UCSD-AML1 (cell line): ENCODE results near the gene PSME2.
"Not testable (repeated sequence)": the region's sequence is repeated elsewhere in the genome, so short reads cannot be mapped to it uniquely, and the experiment has no call there.

Experiments used
- DNase-seq: peaks from one replicate; lab custom pipeline; 2025; ENCODE audit not compliant: unreplicated experiment; lab: John Stamatoyannopoulos, UW

PSME2 gene

DNA sequence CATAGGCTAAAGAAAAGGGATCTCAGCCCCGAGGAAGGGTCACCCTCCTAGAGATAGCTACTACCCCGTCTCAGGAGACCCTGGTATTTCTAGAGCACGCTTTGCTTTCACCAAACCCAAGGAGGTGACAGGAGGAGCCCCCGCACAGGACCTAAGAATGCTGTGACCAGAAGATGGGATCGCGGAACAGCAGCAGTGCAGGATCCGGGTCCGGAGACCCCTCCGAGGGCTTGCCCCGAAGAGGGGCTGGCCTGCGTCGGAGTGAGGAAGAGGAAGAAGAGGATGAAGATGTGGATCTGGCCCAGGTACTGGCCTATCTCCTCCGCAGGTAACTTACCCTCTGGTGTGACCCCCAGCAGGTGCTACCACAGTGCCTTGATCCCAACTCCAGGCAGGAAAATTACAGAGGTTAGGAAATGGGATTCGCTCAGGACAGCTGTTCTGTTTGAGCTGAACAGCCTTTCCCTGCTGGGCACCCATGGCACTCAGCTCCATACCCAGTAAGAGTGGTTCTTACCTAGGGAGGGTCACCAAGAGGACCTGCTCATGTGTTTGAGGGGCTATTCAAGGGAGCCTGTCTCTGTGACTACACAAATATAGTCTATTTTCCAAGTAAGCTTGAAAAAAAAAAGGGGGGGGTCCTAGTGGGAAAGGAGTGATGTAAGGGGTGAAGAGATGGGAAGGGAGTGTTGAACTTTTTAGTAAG lies 30.8 kb downstream of the PSME2 start:
- DNase-seq = no peak

DNA sequence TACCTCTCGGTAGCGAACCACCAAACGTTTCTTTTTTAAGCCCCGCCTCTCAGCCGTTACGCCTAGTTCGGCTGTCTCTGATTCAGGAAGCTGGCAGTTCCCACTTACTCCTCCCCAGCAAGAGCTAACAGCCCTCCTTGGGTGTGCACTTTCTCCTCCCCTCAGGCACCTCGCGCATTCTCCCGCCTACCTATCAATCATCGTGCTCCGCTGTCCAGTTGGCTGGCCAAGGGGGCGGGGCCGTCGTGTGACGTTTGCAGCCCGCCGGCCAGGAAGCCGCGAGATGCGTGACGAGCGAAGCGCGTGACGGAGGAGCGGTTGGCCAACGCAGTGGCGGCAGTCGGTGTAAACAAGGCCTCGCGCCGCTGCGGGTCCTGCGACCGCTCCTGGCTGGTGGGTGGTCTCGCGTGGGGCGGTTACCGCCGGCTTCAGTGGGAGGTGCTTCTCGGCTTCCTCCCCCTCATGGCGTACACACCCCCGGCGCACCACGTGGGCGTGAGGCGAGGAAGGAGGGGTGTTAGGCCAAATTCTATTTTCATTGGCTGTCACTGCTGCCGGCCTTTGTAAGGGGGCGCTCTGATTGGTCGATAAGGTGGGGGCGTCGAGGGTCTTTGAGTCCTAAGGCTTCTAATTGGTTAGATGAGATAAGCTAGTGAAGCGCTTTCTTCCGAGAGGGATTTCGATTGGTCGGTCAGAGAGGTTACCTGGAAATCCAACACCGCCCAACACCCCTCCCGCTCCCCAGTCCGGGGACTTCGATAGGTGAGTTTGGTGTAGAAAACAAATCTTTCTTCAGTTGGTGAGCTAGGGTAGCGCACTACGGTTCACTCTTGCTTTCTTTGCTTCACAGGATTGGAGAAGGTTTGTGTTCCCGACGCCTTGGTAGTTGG lies 31.6 kb downstream of the PSME2 start, which contains the start of the genes DCAF11 and NRL:
Gene DCAF11, plus strand, starts transcription at position 246 of the 890 bp plus-strand sequence. CDS start 818 bp downstream, outside the sequence.
Gene NRL, minus strand, starts transcription at position 418 of the 890 bp plus-strand sequence. CDS start 32,101 bp downstream, outside the sequence.
- DNase-seq = peak; percentile 99

GRCh38 chr14:24113801-24114531 lies 32.4 kb downstream of the PSME2 start:
- peak; percentile 92 for DNase-seq

DNA sequence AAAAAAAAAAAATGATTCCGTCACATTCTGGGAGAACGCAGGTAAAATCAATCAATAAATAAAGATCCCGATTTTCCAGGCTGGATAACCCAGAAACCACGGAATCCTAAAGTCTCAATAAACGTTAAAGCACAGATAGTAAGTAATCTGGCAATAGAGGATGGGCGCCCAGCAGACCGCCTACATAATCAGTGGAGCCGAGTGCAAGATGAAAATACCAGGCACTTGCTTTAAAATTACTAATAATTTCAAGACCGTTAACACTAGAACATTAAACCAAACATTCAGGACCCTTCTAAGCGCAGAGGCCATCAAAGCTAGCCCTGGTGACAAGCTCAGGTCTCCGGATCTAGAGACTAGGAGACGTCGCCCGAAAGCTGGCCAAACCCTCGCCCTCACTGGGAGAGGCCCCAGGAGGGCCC lies 33.0 kb downstream of the PSME2 start:
- no peak for DNase-seq

DNA sequence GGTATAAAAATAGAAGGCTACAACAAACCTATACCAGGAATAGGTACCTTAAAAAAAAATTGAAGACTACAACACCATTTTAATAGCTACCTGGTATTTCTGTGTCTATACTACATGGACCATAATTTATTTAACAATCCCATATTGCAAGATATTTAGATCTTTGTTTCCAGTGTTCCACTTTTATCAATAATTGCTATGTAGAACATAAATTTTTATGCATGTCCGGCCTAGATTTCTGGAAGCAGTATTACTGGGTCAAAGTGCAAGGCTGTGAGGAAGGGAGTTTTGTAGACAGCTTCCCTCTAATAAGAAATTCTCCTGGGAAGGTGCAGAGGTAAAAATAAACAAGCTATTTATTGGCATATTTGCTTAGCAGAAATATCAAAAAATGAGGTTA lies 35.9 kb downstream of the PSME2 start:
- DNase-seq = no peak

DNA sequence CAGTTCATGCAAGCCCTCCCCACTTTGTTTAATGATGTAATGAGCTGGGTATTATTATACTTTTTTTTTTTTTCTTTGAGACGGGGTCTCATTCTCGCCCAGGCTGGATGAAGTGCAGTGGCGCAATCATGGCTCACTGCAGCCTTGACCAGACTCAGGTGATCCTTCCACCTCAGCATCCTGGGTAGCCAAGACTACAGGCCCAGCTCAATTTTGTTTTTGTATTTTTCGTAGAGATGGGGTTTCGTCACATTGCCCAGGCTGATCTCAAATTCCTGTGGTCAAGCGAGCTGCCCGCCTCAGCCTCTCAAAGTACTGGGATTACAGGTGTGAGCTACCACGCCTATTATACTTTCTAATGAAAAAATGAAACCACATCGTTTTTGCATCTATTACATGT lies 36.4 kb downstream of the PSME2 start:
- no peak for DNase-seq

DNA sequence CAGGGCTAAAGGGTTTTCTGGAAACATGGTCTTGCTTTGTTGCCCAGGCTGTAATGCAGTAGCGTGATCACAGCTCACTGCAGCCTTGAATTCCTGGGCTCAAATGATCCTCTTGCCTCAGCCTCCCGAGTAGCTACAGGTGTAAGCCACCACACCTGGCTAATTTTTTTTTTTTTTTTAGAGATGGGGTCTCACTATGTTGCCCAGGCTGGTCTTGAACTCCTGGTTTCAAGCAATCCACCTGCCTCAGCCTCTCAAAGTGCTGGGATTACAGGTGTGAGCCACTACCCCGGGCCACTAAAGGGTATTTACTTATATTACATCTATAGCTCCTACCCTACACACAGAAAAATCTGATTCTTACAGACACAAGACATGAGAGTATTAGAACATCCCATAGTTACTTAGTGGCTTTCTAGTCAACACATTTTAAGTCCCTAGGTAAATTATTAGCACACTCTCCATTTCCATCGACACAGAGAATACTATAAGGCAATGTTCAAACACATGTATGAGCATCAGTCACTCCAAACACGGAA lies 38.0 kb downstream of the PSME2 start:
- DNase-seq = no peak

DNA sequence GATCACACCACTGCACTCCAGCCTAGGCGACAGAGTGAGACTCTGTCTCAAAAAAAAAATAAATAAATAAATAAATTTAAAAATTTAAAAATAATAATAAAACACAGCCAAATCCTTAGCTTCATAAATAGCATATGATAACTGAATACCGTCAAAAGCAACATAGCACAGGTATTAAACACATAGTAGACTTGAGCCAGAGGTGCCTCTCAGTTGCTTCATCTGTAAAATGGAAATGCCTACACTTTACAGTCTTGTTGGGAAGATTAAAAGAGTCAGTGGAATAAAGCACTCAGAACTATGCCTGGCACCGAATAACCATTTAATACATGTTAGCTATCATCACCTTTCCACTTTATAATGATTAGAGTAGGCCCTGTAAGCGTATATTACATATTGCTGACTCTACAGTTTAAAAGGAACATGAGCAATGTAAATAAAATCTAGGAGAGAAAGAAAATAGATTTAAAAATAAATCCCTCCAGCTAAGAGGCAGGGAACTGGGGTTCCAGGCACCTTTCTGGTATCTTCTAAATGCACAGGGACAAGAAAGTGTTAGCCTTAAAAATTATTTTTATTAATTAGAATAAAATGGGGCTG lies 39.6 kb downstream of the PSME2 start:
- no peak for DNase-seq

- not testable (repeated sequence) for DNase-seq
Observed at GRCh38 chr14:24105609-24106239, 40.7 kb downstream of the PSME2 start.

- DNase-seq = no peak
Observed at GRCh38 chr14:24103451-24103850, 43.0 kb downstream of the PSME2 start.

GRCh38 chr14:24102357-24103048 lies 43.9 kb downstream of the PSME2 start:
- DNase-seq = no peak

DNA sequence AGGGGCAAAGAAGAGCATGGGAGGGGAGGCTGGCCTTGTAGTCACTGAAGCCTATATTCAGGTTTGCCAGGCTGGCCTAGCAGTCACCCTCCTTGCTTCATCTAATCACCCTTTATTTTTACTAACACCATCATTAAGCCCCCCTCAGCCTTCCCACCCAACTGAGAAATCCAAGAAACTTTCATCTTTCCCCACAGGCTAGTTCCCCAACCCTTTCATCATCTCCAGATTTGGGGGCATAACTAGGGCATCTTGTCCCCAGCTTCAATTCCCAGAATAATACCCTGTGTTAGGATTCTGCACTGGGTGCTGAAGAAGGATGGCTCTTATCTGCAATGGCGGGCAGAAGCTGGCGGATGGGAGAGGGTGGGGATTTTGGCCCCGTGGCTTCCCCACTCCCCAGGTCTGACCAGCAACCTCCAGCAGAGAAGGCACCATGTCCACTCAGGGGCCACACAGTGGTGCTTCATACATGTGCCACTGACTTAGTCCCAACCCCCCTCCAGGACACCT lies 45.4 kb downstream of the PSME2 start:
- no peak for DNase-seq

GRCh38 chr14:24100197-24100981 lies 46.0 kb downstream of the PSME2 start:
- DNase-seq = no peak

DNA sequence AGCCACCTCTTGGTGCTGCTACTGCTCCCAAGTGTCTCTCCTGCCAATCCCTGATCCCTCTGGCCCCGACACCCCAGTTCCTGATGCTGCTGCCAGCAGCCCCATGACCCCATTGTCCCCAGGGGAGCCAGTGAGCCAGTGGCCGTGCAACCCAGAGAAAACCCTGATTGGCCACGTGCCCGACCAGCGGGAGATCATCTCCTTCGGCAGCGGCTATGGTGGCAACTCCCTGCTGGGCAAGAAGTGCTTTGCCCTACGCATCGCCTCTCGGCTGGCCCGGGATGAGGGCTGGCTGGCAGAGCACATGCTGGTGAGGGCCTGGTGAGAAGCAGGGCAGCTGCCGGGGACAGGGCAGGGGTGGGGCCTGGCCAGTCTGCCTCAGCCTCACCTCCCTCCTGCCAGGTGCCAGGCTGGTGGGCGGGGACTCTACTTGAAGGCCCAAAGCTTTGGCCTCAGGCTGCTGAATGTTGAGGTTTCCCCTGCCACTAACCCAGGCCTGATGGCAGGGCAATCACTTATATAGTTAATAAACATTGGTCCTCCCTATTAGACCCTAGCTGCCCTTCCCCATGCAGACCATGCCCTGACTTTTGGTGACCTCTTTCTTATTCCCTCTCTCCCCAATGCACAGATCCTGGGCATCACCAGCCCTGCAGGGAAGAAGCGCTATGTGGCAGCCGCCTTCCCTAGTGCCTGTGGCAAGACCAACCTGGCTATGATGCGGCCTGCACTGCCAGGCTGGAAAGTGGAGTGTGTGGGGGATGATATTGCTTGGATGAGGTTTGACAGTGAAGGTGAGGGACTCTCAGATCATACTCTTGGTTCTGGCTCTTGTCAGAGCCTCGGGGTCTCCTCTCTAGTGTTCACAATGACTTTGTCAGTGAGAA lies 47.2 kb downstream of the PSME2 start:
- no peak for DNase-seq

DNA sequence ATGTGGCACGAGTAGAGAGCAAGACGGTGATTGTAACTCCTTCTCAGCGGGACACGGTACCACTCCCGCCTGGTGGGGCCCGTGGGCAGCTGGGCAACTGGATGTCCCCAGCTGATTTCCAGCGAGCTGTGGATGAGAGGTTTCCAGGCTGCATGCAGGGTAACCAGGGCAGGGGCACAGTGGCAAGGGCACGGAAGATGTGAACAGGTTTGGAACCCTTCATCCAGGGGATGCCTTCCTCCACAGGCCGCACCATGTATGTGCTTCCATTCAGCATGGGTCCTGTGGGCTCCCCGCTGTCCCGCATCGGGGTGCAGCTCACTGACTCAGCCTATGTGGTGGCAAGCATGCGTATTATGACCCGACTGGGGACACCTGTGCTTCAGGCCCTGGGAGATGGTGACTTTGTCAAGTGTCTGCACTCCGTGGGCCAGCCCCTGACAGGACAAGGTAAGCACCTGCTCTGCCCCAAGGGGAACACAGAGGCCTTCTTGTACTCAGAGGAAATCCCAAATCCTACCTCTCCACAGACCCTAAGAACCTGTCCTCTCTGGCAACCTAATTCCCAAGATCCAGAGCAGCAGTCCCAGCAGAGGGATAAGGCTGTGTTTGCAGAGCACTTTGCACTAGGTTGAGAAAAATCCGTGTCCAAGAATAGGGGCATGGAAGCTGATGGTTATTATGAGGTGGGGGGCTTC lies 48.0 kb downstream of the PSME2 start:
- DNase-seq = no peak

DNA sequence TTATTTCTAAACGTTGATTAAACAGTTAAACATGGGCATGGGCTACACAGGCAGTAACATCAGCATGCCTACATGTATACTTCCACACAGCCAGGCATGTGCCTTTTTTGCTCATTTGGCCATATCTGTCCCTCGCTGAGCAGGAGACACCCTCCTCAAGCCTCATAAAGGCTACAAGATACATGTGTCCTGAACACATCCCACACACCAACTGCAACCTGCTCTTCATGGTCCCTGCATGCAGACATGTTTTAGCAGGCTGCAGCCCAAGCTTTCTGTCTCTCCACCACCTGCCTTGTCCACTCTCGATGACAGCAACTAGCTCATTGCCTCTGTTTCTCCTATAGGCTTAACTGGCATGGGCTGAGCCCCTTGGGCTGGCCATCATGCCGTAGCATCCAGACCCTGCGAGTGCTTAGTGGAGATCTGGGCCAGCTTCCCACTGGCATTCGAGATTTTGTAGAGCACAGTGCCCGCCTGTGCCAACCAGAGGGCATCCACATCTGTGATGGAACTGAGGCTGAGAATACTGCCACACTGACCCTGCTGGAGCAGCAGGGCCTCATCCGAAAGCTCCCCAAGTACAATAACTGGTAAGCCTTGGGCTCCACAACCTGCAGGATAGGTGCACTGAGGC lies 49.7 kb downstream of the PSME2 start:
- no peak for DNase-seq
